ENCODE results near the gene LETM1.

Gene LETM1

DNA sequence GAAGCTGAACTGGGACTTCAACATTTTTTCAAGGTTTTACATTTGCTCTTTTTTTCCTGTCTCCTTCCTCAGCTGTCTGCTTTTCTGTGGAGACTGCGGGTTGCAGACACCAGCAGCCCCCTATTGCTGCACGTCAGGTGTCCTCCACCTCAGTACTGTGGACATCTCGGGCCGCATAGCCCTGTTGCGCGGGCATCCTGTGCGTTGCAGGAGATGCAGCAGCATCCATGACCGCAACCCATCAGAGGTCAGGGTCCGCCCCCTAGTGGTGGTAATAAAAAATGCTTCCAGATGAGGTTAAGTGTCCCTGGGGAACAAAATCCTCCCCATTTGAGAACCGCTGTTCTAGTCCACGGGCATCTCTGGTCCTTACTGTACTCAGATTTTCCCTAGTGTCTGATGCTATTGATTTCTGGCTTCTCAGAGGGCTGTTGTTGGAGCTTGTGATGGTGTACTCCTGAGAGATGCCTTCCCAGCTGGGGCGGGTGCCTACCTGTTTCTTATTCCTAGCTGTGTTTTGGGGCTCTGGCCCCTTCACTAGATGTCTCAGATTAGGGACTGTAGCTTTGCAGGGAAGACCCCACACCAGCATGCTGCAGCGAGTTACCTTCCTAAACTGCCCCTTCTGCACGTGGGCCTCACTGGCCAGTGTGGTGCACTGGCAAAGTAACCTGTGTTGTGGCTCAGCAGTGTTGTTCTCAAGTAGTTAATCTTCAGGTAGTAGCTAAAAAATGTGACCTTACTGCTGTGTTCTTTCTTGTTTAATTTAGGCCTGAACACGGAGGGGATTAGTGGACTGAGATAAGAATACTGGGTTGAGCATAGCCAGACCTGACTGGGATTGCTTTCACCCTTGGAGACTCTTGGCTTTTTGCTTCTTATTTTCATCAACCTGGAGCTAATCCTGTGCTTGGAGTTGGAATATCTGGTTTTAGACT lies 43.5 kb upstream of the LETM1 start:
- TF ChIP-seq CTCF (IDR thresholded peaks at IDR 0.05; ENCODE audit: low read depth, low read length), result peak; percentile 71
- peak; percentile 55 for DNase-seq (ENCODE audit: extremely low read depth, low read depth)

GRCh38 chr4:1898681-1899080 lies 42.7 kb upstream of the LETM1 start:
- no peak for TF ChIP-seq CTCF (IDR thresholded peaks at IDR 0.05; ENCODE audit: low read depth, low read length)
- DNase-seq (ENCODE audit: extremely low read depth, low read depth), result no peak

DNA sequence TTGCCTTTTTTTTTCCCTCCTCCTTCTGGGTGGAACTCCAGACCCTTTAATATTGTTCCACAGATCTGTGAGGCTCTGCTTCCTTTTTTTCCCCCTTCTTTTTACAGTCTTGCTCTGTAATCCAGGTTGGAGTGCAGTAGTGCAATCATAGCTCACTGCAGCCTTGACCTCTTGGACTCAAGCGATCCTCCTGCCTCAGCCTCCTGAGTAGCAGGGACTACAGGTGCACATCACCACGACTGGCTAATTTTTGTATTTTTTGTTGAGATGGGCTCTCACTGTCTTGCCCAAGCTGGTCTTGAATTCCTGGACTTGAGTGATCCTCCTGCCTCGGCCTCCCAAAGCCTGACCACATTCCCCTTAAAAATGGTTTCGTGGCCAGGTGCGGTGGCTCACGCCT lies 42.1 kb upstream of the LETM1 start:
- no peak for DNase-seq (ENCODE audit: extremely low read depth, low read depth)
- TF ChIP-seq CTCF (IDR thresholded peaks at IDR 0.05; ENCODE audit: low read depth, low read length), result no peak

- DNase-seq (ENCODE audit: extremely low read depth, low read depth), result no peak
- no peak for TF ChIP-seq CTCF (IDR thresholded peaks at IDR 0.05; ENCODE audit: low read depth, low read length)
Observed at GRCh38 chr4:1896658-1896991, 40.7 kb upstream of the LETM1 start.

DNA sequence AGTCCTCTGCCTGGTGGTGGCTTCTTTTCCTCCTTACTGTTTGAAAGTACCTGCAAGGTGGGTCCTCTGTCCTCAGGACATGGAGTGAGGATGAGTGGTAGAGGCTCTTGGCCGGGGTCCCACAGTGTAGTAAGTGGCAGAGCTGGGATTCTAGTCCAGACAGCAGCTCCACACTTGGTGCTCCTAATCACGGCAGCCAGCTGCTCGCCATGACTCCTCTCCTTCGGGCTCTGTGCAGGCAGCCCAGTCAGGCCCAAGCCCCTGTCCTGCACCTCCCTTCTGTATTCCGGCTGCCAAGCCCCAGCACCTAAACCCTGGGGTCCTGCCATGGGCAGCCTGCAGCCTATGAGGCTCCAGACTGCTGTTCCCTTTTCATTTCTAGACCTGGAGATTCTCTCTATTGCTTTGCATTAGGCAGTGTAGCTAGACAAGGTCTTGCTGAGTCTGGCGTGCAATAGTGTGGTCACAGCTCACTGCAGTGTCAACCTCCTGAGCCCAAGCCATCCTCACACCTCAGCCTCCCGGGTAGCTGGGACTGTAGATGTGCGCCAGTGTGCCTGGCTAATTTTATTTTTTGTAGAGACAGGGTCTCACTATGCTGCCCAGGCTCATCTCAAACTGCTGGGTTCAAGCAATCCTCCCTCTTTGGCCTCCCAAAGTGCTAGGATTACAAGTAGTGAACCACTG lies 40.2 kb upstream of the LETM1 start:
- no peak for TF ChIP-seq CTCF (IDR thresholded peaks at IDR 0.05; ENCODE audit: low read depth, low read length)

DNA sequence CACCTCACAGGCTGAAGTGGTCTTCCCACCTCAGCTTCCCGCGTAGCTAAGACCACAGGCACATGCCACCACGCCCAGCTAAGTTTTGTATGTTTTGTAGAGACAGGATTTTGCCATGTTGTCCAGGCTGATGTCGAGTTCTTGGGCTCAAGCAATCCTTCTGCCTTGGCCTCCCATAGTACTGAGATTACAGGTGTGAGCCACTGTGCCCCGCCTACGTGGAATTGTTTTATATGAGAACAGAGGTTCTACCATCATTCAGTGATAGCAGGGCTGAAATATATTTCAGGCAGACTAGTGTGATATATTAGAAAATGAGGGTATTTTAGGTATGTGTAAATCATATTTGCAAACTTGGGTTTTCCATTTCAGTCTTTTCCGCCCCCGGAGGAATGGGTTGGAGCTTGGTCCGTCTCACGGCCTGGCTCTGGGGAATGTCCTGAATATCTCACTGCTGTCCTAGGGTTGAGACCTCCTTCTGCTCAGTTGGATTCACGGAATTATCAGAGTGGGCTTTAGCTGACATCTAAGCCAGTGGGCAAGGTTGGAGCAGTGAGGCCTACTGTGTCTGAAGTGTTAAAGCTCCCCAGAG lies 35.1 kb upstream of the LETM1 start:
- TF ChIP-seq CTCF (IDR thresholded peaks at IDR 0.05; ENCODE audit: low read depth, low read length), result no peak
- no peak for DNase-seq (ENCODE audit: extremely low read depth, low read depth)

More for the DNA sequence above, 40.2 kb upstream of the LETM1 start:
- DNase-seq (ENCODE audit: extremely low read depth, low read depth), result no peak

- no peak for DNase-seq (ENCODE audit: extremely low read depth, low read depth)
- TF ChIP-seq CTCF (IDR thresholded peaks at IDR 0.05; ENCODE audit: low read depth, low read length), result no peak
Observed at GRCh38 chr4:1887052-1887451, 31.1 kb upstream of the LETM1 start.
